GM18873 (cell line): ENCODE data around the gene TMEM123.

Source experiments
- ATAC-seq: cut with Tn5 transposase; IDR thresholded peaks from one replicate; pipeline ENCODE4 v1.9.1; 2021; ENCODE audit warnings: mild to moderate bottlenecking, moderate library complexity, moderate number of reproducible peaks; ENCODE audit not compliant: unreplicated experiment, low FRiP score

Gene TMEM123, protein sequence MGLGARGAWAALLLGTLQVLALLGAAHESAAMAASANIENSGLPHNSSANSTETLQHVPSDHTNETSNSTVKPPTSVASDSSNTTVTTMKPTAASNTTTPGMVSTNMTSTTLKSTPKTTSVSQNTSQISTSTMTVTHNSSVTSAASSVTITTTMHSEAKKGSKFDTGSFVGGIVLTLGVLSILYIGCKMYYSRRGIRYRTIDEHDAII

DNA sequence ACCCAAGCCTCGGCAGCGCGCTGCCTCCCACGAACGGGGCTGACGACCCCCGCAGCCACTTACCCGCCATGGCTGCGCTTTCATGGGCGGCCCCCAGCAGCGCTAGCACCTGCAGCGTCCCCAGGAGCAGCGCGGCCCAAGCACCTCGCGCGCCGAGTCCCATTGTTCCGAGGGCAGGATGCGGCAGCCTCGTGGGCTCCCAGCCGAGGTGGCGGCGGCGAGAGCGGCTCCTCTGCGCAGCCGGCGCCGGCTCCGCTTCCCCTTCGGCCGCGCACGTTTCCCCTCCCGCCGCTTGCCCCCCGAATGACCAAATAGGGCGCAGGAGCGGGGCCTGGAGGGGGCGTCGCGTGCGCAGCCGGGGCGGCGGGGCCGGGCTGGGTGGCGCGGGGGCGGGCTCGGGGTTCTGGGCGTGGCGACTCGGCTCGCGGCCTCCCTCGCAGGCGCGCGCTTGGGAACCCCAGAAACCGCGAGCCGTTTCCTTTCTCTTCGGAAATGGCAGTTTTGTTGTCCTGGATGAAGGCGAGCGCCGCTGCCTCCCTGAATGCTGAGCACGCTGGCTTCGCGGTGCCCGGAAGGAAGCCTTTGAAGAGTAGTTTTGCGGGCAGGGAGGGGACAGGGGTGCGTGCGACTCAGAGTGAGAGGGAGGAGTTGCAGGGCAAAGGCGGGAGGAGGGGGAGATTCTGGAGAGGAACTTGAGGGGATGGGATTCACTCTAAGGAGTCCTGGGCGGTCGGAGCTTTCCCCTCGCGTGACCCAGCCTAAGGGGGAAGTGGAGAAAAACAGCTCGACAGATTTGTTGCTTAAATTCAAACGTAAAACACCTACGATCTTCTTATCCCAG is at the start of gene TMEM123:
TMEM123 (minus strand) TSS at position 305 of the 841 bp plus-strand sequence; CDS start at position 163, 142 bp downstream.
- ATAC-seq = peak; percentile 25

DNA sequence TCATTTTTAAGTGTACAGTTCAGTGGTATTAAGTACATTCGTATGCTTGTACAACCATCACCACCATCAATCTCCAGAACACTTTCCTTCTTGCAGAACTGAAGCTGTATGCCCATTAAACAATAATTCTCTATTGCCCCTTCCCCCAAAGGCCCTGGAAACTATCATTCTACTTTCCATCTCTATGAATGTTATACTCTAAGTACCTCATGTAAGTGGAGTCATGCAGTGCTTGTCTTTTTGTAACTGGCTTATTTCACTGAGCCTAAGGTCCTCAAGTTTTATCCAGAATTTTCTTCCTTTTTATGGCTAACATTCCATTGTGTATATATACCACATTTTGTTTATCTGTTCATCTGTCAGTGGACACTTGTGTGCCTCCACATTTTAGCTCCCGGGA is 48.3 kb upstream of the TMEM123 start:
- no peak for ATAC-seq

DNA sequence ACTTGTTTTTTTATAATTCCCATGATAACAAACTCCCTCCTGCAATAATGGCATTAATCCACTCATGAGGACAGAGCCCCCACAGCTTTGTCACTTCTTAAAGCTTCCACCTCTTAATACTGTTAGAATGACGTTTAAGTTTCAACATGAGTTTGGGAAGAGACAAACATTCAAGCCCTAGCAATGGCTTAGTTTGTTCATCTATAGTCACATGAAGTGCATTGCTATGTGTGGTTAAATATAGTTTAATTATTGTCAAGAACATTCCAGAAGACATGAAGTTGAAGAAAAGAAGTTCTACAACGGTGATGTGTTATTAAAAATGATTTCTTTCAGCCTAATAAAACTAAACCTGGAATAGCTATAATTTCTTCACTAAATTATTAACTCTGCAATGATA is 47.4 kb upstream of the TMEM123 start:
- no peak for ATAC-seq

DNA sequence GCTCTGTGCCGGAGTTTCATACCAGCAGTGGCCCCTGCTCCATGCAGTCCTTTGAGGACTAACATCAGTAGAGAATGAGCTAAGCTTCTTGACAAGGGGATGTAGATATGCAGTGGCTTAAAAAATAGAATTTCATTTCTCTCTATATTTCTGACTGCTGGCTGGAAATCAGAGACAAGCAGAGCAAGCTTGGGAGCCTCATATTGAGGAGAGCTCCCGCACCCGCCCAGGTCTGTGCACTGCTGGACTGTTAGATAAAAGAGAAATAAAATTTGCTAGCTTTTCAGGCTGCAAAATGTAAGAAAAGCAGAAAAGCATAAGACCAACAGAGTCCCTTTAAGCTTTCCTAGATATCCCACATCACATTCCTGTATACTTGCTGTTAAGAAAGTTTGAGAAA is 46.6 kb upstream of the TMEM123 start:
- ATAC-seq = no peak

DNA sequence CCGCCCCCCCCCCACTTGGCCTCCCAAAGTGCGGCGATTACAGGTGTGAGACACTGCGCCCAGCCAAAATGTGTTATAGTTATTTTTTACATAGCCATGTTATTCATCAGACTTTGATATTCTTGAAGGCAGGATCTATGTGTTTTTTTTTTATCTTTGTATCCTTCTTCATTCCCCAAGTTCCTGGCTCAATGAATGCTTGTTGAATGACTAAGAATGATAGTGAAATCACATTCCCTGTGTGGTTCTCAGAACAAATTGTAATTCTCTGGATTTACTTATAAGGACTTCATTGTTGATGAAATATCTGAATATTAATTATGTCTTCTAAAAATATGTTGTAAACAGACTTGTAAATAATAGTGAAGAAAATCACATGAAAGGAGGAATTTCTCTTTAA is 44.5 kb upstream of the TMEM123 start:
- ATAC-seq = no peak

DNA sequence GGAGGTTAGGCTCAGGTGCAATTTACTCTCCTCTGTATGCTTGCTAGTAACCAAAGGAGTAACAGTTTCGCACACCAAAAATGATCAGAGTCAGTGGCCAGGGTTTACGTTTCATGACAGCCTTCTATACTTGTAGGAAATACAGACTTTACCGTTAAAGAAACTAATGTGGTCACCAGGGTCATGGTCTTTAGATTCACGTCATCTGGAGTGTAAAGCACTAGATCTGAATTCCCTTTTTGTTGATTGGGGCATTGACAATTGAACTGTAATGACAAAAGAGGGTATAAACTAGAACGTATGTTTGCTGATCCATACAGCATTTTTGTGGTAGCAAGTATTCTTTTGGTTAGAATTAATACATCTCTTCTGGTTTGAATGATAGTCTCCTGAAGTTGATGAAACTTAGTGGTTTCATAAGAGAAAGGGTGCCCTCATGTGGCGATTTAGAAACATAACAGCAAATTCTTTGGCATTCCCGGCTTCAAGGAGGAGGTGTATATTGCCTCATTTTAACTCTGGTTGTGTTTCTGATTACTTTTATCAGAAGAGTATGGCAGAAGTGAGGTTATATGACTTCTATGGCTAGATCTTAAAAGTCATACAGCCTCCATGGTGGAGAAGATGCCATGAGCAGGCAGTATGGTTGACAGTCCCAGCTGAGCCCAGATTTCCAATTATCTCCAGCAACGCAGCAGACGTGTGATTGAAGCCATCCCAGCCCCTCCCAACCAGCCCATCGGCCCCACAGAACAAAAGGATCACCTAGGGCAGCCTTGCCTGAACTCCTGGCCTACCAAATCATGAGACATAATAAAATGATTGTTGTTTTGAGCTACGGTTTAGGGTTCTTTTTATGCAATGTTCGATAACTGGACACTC is 42.8 kb upstream of the TMEM123 start:
- peak; percentile 90 for ATAC-seq

DNA sequence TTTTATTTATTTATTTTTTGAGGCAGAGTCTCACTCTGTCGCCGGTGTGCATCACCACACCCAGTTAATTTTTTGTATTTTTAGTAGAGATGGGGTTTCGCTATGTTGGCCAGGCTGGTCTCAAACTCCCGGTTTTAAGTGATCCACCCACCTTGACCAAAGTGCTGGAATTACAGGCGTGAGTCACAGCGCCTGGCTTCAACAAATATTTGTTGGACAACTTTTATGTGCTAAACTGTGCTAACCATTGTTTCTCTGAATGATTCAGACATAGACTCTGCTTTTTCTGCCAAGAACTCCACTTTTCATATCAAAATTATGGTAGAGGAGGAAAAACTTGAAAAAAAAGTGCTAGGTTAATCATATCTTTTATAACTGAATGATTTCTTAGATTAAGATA is 41.7 kb upstream of the TMEM123 start:
- ATAC-seq = no peak

DNA sequence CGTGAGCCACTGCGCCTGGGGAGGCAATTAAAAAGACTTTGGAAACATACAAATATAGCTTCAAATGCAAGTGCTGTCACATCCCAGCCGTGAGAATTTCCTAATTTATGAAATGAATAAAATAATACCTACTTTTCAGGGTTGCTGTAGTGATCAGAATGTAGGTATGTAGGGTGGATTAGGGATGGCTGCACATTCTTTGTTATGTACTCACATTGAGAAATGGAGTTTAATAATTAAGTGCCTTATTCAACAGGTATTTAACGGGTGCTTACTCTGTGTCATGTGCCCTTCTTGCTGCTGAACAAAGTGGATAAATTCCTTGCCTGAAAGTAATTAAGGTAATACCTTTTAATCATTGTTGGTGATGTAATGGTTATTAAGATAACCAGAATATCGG is 41.0 kb upstream of the TMEM123 start:
- ATAC-seq = no peak

DNA sequence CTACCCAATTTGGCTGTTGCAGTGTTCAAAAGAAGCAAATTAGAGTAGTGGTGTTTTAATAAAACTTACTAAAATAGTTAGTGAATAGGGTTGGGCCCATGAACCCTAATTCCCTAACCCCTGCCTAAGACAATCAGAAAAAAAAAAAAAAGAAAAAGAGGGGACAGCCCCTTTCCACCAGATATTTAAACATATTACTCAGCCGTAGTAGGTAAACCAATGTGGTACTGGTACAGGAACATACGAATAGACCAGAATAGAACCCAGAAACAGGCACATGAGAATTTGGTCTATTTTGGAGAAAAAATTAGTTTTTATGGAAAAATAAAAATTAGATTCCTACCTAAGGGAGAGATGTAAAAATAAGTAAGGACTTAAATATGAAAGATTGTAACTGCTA is 39.4 kb upstream of the TMEM123 start:
- ATAC-seq = no peak

DNA sequence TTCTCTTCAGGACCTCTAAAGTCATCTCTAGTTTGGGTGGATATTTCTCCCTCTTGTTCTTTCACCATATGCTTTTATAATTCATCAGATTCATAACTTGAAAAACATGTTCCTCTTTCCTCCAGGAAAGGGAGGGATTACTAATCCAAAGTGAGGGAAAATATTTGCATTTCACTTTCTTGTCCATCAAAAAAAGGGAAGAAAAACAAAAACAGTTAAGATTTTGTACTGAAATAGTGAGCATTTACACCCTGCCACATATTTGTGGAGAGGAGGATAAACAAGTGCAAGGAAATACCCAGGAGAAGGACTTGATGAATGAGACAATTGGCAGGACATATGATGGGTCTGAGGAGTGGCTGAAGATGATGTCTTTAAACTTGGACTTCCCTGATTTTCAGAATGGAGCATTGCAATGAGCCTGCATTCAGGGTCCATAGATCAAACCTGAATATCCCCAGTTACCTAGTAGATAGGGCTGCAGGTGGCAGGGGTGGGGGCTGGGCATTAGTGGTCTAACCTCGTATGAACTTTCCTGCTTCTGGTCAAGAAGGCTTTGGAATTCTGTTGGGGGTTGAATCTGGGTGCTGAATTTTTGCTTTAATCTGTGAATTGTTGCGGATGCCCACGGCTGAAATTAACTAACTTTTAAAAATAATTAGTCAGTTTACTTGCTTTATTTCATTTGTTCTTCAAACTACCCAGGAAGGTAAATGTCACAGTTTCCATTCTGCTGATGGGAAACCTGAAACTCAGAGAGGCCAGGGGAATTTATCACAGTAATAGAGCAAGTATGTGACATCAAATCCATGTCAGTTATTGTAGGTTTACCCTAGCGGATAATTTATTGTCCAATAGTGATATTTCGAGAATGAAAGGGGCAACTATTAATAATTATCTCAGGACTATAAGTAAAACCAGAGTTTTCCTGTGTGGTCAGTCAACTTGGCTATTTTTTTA is 36.9 kb upstream of the TMEM123 start:
- ATAC-seq = no peak

DNA sequence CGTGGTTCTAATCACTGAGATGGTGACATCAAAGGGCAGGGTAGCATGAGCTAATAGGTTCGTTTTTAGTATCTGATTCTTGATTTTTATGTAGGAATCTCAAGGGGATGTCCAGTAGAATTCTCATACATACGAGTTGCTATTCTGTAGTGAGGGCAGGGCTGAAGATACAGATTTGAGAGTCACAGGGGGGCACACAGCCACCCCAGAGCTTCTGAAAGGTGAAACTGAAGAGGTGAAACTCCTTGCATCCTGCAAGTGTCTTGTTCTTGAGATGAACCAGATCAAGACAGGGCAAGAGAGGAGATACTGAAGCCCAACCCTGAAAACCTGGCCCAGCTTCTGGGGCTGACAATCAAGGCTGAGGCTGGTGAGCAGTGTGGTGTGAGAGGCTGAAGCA is 35.6 kb upstream of the TMEM123 start:
- peak; percentile 81 for ATAC-seq

DNA sequence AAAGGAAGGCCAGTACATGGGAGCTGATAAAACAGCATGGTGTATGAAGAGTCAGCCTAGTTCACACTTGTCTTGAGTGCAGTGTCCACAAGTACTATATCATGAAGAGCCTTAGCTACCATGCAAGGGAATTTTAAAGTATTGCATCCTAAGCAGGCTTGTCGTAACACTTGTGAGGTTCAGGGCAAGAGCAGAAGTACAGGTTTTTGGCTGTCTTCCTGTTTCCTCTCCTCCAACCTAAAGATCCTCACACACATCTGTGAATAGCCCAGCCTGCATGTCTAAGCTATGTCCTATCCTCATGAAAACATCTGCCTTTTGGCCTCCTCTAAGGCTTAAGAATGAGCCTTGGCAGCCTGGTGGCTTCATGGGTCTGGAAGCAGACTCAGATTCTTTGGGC is 34.6 kb upstream of the TMEM123 start:
- no peak for ATAC-seq

DNA sequence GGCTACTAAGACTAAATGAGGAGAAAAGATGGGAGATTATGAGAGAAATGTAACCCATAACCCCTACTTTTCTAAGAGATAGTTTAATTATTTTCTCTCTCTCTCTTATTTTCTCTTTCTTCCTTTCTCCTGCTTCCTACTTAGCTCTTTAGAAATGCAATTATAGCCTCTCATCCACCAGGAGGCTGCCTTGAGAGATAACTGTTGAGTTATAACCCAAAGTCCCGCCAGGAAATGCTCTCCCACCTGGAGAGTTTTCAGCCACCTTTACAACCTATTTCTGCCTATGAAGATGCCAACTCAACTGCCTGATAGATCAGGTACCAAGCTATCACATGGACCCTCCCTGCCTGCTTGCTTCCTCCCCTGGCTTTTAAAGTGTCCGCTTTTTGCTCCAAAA is 34.0 kb upstream of the TMEM123 start:
- ATAC-seq = no peak

DNA sequence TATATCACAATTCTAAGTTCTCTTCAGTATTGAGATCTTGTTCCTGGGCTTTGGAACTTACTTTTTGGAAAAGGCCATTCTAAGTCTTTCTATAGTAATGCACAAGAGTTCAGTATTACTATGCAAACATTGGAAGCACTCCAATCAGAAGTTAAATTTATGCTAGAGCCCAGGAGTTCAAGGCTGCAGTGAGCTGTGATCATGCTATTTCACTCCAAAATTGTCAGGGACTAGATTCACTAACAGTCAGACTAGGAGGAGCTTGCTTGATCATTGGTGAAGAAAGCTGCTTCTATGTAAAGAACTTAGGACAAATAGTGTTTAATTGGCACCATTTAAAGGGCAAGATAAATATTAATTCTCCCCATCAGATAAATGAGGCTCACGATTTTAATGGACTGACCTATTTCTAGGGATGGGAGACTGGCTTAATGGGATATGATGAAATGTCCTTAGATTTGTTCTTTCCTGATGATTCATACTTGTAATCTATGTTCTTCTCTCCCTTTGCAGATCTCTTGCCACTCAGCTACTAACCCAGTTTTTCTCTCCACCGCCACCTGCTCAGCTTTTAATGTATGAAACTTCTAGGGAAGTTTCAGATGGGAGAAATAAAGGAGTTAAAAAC is 32.6 kb upstream of the TMEM123 start:
- no peak for ATAC-seq

DNA sequence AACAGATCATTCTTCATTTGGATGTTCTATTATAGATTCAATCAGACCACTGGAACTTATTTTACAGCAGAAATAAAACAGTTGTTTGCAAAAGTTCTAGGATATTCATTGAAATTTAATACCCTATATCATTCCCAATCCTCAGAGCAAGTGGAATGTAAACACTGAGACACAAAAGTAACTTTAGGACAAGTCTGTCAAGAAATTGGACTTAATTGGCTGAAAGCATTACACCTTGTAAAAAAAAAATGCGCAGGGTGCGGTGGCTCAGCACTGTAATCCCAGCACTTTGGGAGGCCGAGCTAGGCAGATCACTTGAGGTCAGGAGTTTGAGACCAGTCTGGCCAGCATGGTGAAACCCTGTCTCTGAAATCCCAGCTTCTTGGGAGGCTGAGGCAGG is 29.9 kb upstream of the TMEM123 start:
- no peak for ATAC-seq

DNA sequence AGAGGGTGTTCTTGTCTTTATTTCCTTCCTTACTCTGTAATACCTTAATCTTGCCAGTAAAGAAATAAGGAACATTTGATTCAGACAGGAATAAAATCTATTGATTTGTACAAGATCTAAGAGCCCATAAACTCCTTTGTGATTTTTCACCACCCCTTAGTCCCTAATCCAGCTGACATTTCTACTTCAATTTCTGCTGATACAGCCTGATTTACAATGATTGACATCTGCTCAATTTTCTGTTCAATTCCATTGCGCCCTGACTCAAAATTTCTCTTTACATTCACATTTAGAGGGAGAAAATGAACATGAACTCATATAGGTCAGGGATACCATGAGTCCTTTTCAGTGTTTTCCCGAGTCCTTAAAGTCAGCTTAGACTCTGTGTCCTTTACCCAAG is 27.2 kb upstream of the TMEM123 start:
- no peak for ATAC-seq

DNA sequence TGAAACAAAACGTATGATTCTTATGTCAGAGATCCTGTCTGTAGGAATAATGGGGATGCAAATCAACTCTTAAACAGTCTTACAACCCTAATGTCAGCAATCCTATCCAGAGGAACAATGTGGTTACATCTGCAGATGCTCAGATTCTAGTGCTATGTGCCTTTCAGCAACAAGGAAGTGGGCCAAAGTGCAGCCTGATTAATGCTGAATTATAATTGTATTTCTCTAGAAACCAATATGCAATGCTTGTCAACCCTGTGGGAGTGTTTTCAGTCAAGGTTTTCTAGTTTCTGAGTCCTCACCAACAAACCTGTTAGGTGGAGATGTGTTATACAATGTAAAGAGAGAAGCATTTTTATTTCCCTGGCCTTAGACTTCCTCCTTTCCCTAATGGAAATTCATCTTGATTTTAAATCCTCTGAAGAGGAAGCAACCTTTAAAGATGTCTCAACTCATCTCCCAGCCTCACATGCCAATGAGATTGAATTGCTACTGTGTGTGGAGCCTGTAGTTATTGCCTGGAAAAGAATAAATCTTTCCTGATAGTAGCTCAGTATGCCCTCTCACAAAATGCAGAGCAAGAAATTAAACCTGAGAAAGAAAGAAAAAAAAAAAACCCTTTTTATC is 26.2 kb upstream of the TMEM123 start:
- ATAC-seq = no peak

DNA sequence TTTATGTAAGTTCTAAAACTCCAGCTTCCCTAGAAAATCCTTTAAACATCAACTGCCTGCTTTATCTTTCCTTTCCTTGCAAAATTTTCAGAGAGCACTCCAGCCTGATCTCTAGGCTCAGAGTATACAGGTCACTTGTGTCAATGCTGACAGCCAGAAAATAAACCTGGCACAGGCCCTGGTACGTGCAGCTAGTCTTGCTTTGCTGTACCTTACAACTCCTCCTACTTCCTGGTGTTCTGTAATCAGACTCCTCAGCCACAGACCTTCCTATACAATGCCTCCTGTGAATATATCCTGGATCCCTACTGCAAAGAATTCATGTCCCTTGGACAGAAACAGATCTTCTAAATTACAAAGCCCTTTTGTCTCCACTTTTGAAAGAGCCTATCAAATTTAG is 24.2 kb upstream of the TMEM123 start:
- no peak for ATAC-seq

DNA sequence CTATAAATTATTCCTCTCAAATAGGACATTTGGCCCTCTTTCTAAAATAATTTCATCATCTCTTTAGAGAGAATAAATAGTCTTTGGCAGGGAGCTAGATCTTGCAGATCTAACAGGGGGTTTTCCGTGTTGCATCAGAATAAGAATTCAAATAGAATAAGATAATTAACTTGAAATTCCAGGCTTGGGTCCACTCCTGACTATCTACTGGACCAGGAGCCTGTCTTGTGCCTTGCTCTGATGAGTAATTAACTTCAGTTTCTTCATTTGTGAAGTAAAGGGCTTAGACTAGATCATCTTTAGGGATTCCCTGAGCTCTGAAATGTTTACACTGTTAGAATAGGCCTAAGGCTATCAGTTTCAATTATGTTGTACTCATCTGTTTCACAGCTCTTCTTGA is 23.5 kb upstream of the TMEM123 start:
- ATAC-seq = no peak
